NCI-H1694 (cell line): ENCODE data around the gene ACADS.
A peak's percentile ranks its signal among the peaks of the same experiment; 100 is the strongest.

Experiments used
- DNase-seq: peaks from one replicate; lab custom pipeline; 2025; lab: John Stamatoyannopoulos, UW

ACADS gene

DNA sequence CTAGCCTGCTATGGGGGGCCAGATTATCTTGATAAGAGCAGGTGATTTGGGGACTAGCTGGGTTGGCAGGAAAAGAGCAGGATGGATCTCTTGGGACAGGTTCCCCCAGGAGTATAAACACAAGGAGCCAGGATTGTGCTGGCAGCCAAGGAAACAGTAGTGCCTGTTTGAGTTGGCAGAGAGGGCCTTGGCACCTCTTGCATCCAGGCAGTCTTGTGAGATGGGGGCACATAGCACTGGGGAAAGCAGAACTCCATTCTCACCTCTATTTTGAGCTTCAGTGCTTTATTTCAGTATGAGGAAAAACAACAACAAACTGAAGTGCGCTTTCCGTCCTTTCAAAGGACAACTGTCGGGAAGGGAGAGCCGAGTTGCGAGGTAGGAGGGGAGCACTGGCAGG is 24.7 kb upstream of the ACADS start:
- no peak for DNase-seq

DNA sequence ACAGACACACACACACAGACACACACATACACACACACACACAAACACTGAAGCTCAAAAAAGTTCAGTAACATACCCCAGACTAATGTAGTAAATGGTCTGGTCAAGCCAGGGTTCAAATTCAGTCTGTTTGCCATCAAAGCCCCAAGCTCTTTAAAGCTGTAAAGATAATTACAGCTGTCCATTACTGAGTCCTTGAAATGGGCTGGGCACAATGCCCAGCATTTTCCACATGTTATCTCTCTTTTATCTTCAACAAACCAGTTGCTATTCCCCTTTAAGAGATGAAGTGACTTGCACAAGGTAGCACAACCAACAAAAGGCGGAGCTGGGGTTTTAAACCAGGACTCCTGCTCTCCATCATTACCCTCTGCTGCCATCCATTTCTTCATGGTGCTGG is 23.0 kb upstream of the ACADS start:
- DNase-seq, result no peak

DNA sequence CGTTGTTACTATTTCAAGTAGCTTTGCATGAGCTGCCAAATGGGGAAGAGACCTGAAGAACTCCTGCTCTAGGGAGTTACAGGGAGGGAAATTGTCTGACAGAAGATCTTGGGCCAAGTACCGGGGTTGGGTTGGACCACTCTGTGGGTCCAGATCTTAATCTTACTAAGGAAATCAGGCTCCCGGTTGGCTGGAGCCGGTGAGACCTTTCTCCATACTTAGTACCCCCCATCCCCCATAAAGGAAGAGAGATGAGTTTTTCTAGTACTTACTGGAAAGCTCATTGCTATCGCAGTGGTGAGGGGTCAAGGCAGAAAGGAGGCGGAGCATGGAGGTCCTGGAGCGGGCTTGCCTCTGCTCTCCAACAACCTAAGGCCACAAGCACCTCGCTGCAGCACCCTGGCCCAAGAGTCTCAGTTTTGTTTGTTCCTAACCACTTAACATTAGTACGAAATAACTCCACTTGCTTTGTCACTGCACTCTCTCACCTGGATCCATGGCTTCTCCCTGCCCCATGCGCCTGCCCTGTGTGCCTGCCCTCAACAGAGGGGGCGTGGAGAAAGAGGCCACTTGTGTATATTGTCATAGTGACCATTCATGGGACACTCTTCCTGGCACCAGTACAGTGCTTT is 22.2 kb upstream of the ACADS start:
- DNase-seq, result no peak

DNA sequence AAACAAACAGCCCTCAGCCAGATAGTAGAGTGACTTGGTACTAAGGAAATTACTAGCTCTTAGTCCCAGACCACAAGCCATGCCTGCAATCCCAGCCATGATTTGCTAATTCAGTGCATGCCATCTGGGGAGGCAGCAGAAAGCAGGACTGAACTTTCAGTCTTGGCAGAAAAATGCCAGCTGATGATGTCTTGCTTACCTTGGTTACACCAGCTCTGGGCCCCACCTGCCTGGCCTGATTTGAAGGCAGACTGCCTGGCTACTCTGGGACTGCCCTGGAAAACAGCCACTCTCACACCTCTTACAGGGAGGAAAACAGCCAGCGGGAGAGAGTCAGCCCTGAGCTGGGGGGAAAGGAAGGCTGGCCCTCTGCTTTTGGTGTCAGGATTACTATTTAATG is 20.0 kb upstream of the ACADS start:
- no peak for DNase-seq

DNA sequence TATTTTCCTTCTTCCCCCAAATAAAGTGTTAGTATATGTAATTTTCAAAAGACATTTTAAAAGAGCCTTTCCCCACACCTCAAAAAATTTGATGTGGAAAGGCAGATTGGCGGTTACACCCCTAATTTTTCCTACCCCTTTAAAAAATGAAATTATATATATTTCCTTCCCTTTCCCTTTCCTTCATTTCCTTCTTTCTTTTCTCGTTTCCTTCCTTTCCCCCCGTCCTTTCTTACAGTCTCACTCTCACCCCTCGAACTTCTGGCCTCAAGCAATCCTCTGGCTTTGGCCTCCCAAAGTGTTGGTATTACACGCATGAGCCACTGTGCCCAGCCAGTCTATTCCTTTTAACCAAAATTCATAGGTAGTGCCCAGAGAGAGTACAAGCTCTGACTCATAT is 19.6 kb upstream of the ACADS start:
- no peak for DNase-seq

DNA sequence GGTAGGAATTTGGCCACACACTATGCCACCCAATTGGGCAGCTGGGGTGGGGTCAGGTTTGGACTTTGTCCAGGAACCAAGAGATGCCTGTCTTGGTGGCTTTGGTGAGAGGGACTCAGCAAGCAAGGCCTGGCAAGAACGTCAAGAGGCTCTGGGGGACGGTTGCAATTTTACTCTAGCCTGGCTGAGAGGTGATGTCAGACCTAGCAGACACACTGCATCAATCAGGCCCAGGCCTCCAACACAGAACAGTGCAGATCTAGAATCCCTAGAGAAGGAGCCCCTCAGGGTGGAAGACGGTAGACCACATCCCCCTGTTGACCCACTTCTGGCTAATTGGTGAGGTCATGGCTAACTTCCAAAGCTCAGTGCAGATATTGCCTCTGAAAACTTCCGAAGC is 17.0 kb upstream of the ACADS start:
- no peak for DNase-seq

DNA sequence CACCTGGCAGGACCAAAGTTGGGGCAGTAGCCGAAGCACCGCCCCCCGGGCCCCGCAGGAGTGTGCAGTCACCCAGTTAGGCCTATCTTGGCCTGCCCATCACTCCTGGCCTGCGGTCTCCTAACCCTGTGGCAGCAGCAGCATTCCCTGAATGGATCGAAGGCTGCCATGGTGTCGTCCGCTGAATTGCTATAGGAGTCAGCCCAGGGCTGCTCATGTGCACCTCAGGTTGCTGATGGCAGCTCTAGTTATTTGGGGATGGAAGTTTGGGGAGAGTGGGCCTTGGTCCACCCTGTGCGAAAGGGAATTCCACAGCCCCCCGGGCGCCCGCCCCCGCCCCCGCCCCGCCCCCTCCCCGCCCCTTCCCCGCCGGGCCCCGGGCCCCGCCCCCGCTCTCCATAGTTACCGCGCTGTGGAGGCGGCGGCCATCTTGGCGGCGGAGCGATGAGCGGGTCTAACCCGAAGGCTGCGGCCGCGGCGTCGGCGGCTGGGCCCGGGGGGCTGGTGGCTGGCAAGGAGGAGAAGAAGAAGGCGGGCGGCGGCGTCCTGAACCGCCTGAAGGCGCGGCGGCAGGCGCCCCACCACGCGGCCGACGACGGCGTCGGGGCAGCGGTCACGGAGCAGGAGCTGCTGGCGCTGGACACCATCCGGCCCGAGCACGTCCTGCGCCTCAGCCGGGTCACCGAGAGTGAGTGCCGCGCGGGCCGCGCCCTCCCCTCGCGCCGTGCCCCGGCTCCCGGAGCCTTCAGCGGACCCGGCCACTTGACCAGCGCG is 15.4 kb upstream of the ACADS start, which contains the start of gene UNC119B:
UNC119B (plus strand) TSS at position 428 of the 774 bp plus-strand sequence; CDS start at position 445, 17 bp downstream.
- DNase-seq, result no peak

DNA sequence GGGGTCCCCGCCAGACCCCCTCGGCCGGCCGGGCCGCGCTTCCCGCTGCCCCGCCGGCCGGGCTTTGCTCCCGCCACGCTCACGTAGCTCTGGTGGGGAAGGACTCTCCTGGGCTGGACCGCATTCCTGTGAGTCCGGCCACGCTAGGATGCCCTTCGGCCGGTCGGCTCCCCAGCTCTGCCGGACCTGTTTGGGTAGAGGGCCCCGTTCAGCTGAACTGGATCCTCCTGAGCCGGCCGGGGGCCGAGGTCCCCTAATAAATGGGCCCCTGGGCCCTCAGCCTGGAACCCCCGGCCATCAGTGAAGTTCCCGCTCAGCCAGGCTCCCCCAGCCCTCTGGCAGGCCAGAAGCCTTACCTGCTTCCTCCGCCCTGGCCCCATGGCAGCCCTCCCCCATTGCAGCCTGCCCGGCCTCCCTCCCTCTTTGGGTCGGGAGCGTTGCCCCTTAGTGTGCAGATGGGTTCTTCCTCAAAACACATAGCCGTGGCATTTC is 14.8 kb upstream of the ACADS start:
- DNase-seq, result no peak

DNA sequence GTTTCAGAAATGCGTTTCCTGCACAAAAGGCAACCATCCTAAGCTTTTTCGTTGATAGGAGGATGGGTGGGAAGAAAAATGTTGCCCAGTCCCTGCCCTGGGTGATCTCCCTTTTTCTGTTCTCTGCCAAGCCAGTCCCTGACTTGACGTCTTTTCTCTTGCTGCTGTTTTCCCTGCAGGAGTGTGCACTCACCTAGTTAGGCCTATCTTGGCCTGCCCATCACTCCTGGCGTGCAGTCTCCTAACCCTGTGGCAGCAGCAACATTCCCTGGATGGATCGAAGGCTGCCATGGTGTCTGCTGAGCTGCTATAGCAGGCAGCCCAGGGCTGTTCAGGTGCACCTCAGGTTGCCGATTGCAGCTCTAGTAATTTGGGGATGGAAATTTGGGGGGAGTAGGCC is 14.2 kb upstream of the ACADS start:
- no peak for DNase-seq

DNA sequence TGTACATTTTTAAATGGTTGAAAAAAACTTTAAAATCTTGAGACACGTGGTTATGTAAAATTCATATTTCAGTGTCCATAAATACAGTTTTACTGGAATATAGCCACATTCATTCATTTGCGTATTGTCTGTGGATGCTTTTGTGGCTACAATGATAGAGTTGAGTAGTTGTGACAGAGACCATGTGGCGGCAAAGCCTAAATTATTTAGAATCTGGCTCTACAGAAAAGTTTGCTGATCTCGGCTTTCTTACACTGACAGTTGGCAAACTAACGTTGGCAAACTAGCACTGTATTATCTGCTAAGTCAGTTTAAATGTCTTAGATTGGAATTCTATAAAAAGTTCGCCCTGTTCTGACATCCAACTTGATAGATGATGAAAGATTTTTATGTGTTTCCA is 13.0 kb upstream of the ACADS start:
- DNase-seq, result no peak

DNA sequence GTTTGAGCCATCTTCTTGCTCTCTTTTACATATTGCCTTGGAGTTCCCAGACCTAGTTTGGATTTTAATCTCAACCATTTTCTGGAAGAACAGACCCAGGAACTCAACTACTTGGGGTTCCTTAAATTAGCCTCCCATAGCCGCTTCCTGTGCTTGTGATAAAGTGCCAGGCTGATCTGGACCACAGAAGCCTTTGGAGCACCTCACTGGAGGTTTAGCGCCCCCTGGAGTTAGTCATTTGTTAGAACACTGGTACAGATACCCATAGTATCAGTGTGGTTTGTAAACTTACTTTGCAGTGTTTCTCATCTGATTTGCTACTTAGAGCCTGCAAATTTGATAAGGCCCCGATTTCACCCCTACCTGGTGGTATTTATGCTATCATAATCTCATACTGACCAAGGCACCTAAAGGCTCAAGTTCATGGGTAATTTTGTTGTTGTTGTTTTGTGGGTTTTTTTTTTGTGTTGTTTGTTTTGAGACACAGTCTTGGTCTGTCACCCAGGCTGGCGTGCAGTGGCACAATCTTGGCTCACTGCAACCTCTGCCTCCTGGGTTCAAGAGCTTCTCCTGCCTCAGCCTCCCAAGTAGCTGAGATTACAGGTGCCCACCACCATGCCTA is 11.7 kb upstream of the ACADS start:
- peak; percentile 75 for DNase-seq

DNA sequence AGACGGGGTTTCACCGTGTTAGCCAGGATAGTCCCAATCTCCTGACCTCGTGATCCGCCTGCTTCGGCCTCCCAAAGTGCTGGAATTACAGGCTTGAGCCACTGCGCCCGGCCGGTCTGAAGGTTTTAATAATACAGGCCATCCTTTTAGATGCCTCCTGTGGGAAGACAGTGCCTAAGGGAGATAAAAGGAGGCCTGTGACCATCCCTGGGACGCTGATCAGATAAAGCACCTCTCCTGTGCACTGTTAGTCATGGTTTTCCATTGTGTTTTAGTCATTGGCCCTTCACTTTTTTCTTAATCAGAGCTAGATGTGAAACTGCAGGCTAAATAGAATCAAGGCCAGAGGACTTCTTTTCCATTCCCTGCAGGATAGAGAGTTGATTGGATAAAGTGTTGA is 7.6 kb upstream of the ACADS start:
- DNase-seq, result no peak

DNA sequence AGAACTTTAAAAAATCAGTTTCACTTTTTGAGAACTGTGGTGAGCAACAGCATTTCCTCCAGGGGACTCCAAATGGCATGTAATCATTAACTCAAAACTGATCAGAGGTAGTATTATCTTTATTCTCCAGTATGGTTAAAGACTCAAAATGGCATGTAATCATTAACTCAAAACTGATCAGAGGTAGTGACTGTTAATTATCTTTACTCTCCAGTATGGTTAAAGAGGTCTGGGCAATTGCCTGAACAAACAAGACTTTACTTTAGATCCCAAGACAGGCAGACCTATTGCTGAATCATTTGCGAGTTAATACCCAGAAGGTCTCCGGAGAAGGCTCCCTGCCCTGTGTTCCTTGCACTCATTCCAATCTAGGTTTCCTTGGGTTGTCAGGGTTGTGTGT is 6.6 kb upstream of the ACADS start:
- no peak for DNase-seq

DNA sequence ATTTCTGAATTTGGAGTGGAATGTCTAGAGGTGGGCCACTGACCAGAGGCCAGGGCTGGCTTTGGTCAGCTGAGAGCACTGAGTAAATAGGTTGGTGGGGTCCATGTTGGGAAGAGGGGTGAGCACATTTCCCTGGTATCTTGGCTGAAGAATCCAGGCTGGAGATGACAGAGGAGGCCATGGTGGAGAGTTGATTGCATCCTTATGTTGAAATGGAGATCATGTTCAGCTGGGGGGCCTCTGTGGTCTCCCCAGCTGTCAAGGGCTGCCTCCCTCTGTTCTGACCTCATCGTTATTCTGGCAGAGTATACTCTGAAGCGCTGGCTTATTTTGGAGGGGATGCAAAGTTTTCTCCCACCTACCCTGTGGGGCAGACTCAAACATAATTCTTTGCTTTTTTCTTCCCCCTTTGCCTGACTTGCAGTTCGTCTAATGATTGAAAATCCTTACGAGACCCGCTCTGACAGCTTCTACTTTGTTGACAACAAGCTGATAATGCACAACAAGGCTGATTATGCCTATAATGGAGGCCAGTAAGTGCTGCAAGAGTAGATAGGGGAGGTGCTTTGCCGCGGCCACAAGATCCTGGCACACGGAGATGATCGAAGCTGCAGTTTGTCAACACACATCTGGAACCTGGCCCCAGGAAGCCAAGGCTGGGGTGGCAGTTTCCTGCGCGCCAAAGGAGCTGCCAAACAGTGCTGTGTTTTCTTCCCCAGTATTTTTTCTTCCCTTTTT is 6.0 kb upstream of the ACADS start:
- no peak for DNase-seq

DNA sequence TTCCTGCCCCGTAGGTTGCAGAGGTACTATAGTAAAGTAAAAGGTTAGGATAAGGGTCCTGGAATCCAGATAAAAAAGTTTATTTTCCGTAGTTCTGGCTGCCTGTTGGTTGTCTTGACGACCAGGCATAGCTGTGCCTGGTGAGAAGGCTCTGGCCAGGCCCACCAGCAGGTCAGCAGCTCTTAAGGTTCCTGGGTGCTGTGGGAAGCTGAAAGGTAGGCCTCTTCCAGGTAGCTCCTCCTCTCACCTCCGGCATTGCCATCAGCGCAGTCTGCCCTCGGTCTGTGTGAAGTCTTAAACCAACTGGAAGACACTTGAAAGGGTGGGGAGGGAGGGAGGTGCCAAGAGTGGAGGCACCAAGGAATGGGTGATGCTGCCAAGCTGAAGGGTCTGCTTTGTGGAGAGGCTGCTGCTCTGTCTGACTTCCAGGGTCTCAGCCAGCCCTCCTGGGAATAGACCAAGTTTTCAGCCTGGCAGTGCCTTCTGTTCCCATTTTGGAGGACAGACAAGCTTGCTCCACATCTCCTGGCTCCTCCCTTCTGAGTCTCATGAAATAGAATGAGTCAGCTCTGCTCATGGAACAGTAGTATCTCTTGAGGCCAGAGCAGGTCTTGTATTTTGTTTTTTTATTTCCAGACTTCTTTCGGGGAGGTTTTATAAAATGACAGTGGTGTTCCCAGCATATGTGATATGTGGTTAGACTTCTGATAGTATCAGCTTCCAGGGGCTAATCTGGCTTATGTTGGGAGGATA is 5.2 kb upstream of the ACADS start:
- DNase-seq, result no peak

DNA sequence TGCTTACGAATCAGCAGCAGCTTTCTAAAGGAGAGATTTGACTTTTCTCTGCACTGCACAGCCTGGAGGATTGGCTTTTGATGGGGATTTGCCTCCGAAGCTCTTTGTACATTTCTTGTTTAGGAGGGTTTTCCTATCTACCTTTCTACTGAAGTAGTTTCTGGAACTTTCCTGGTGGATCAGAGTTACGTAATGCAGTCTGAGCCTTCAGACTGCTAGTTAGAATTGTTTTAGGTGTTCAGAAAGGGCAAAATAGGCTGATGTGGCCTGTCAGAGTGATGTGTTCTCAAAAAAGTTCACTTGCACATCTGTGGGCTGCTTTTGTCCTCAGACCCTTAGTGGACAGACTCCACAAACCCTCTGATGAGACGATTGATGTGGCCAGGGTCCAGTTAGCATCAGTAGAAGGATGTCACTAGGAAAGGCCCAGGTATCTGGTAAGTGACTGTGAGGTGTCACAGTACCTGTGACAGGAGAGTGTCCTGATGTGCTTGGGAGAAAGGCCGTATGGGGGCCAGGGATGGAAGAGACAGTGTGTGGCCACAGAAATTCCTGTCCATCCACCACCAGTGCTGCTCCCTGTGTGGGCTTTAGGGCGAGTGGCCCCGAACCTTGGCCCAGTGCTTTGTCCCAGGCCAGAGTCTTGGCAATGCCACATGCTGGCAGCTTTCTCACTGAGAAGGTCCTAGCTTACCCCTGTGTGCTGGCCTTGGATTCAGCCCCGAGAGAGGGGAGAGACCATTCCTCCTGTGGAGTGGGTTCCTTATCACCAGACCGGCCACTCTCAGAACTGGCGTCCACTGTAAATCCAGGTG is 4.4 kb upstream of the ACADS start:
- DNase-seq, result no peak

DNA sequence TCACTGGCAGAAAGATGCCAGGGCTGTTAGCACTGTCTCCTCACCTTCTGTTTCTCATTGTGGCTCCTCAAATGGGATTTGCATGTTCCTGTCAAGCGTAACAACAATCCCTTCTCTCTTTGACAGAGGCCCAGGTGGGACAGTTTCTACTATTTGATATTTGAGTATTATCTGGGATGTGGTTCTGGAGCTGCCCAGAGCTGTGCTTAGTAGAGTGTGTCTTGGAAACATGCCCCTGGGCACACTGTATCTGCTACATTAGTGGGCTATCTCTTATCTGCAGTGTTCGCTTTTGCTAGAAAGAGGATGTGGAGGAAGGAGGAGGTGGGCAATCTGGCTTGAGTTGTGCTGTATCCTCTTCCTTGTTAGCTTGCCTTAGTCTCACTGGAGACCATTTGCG is 3.8 kb upstream of the ACADS start:
- no peak for DNase-seq

DNA sequence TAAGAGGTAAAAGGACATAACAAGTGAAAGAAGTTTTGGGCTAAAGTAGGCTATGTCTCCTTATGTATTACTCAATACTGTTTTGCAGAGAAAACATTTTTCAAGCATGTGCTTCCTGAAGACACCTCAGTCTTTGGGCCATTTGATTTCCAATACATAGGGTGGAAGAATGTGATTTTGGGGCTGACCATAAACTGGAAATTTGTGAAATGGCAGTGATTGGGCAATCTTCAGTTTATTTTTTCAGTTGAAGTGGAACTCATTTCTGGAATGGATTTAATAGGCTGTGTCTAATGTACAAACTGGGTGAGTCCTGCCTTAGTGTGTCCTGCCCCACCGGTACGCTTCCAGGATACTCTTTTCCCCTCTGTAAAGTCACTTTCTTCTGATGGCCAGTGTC is 2.8 kb upstream of the ACADS start:
- DNase-seq, result no peak

DNA sequence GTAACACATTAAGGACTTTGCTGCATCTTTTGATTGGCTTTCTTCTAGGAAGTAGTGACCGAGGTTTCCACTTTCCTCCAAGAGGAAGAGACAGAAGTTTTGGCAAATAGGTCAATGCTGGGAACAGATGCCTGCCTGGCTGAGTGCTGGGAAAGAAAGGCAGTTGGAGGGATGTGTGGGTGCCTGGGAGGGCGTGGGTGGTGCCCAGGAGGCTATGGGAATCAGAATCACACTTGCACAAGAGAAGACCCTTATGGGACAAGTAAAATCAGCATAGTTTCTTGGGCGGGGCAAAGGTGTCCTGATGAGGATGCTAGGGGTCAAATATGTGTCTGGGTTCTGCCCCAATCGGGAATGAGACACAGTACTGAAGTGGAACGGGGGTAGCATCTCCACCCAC is 906 bp upstream of the ACADS start:
- DNase-seq, result no peak

DNA sequence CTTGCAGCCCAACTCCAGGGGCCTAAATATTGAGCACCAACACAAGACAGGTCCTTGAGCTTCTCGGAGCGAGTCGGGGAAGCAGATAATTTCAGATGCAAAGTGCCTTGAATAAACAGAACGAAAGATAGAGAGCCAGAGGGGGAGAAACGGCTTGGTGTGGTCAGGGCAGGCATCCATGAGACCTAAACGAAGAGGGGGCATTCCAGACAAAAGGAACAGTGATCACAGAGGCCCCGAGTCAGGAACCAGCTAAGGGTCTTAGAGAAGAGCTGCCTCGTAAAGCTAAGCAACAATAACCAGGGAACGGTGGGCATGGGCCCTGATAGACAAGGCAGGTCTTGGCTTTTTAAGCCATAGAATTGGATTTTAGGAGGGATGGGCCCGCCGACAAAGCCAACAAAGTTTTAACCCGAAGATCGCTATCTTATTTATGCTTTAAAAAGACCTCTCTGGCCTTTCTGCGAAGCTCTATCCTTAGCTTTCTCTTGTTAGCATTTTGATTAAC is 421 bp upstream of the ACADS start:
- DNase-seq, result no peak

DNA sequence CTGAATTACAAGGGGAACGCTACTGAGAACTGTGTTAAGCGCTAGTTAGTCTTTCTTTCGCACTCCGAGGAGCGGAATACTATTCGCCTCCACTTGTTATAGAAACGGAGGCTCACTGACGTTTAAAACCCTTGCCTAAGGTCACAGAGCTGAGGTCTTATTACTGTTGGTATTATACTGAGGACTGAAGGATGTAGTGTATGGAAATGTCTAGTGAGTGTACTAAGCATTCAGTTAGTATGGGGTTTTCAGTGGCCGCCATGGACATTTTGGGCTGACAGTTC is 826 bp downstream of the ACADS start:
- DNase-seq, result no peak
